HepG2 (cell line): Measurements from ENCODE around the gene ELF1. TPM values are rescaled to one million over a fixed set of nuclear protein-coding genes. Genes with fewer than 3 reads are reported as not detected.
A peak's percentile ranks its signal among the peaks of the same experiment; 100 is the strongest.

Experiments used
- ATAC-seq: fragments of 200-7000 bp; cut with Tn5 transposase; 3 replicates; pipeline ENCODE4 v1.9.1; 2020; ENCODE audit warnings: mild to moderate bottlenecking, moderate library complexity
- BruUV-seq: library from RNA; stranded (reverse); fragments of 400-500 nt; replicated peaks from 2 replicates; lab custom pipeline; 2021; lab: Mats Ljungman, UMichigan
- CTCF ChIA-PET: fragments of 300-600 bp; formaldehyde crosslinking; extraction: SDS; loops from one replicate; lab custom pipeline; 2021; ENCODE audit warnings: low total read pairs, inconsistent platforms, low intra/inter-chr PET ratio; lab: Yijun Ruan, JAX
- POLR2A ChIA-PET: fragments of 350-600 bp; sonication (Branson Sonifier 250); formaldehyde crosslinking; loops from one replicate; lab custom pipeline; 2020; ENCODE audit warnings: antibody characterized with exemption, inconsistent platforms; lab: Yijun Ruan, JAX
- DNase-seq: peaks from one replicate; pipeline ENCODE4 v3.0.0-alpha.2; 2015; ENCODE audit warnings: low spot score
- FAIRE-seq: peaks from 3 replicates; lab custom pipeline; 2011; peaks lifted over from hg19 to GRCh38; lab: Jason Lieb, UNC
- H2AFZ ChIP-seq: one replicate; pipeline ENCODE4 v1.6.1; 2011; ENCODE audit warnings: low read length, inconsistent platforms
- H3K27ac ChIP-seq: fragments of 300-600 bp; 3 replicates; pipeline ENCODE4 v1.8.0; 2011; ENCODE audit warnings: mixed run types, mild to moderate bottlenecking, mixed read lengths, low read length, inconsistent platforms; ENCODE audit not compliant: insufficient read depth; ENCODE audit errors: extremely low read length
- H3K27me3 ChIP-seq, 2 experiments: fragments of 200-600 bp in 1 of 2; 2 replicates in 1 of 2; 3 replicates in 1 of 2; pipeline versions ENCODE4 v1.6.0 to v1.8.0; 2011; ENCODE audit warnings: low read length in 2 of 2, mild to moderate bottlenecking in 2 of 2, moderate library complexity in 2 of 2, inconsistent platforms in 1 of 2; ENCODE audit not compliant: insufficient read depth in 2 of 2, control insufficient read depth in 1 of 2
- H3K36me3 ChIP-seq, 2 experiments: fragments of 200-600 bp in 1 of 2; replicated peaks in 1 of 2; 2 replicates in 1 of 2; 3 replicates in 1 of 2; pipeline versions ENCODE4 v1.5.1 to v1.8.0; 2011; ENCODE audit warnings: low read length in 2 of 2, inconsistent platforms in 1 of 2; ENCODE audit not compliant: insufficient read depth in 2 of 2, control insufficient read depth in 1 of 2
- H3K4me1 ChIP-seq: 2 replicates; pipeline ENCODE4 v1.5.1; 2012; ENCODE audit warnings: low read length, inconsistent platforms; ENCODE audit not compliant: insufficient read depth
- H3K4me2 ChIP-seq: 2 replicates; pipeline ENCODE4 v1.6.0; 2011; ENCODE audit warnings: low read depth, low read length, inconsistent platforms
- H3K4me3 ChIP-seq, 3 experiments: fragments of 200-600 bp in 1 of 3; sonication (generic), shearing (Covaris generic) in 1 of 3; replicated peaks in 1 of 3; 2 replicates each; pipeline ENCODE4 v1.5.1; 2011 to 2016; ENCODE audit warnings: low read length in 3 of 3, inconsistent platforms in 2 of 3, low read depth in 2 of 3, mild to moderate bottlenecking in 2 of 3, control low read depth in 1 of 3, mixed read lengths in 1 of 3; ENCODE audit not compliant: insufficient read depth in 1 of 3
- H3K79me2 ChIP-seq: one replicate; pipeline ENCODE4 v1.6.1; 2011; ENCODE audit warnings: low read length, inconsistent platforms; ENCODE audit not compliant: insufficient read depth
- H3K9ac ChIP-seq: 2 replicates; pipeline ENCODE4 v1.6.0; 2011; ENCODE audit warnings: mild to moderate bottlenecking, low read depth, low read length, inconsistent platforms; ENCODE audit not compliant: insufficient read depth
- H3K9me3 ChIP-seq: 2 replicates; pipeline ENCODE4 v1.5.1; 2012; ENCODE audit warnings: mild to moderate bottlenecking, low read length
- H4K20me1 ChIP-seq: 2 replicates; pipeline ENCODE4 v1.6.0; 2011; ENCODE audit warnings: inconsistent platforms, mild to moderate bottlenecking, low read length, moderate library complexity; ENCODE audit not compliant: insufficient read depth
- AHR ChIP-seq: IDR thresholded peaks from 2 replicates; pipeline ENCODE4 v1.6.1; 2018; ENCODE audit warnings: missing genetic modification reagents, missing compliant biosample characterization
- EP300 ChIP-seq, 3 experiments: sonication (generic) in 1 of 3; formaldehyde crosslinking in 1 of 3; IDR thresholded peaks; 2 replicates each; pipeline versions ENCODE4 v1.5.1 to v1.6.1; 2011 to 2020; ENCODE audit warnings: low read depth in 2 of 3, low read length in 2 of 3, borderline replicate concordance in 1 of 3, improper control_type of control experiment in 1 of 3, mild to moderate bottlenecking in 1 of 3, missing genetic modification reagents in 1 of 3, moderate library complexity in 1 of 3
- ETS1 ChIP-seq: sonication (generic); formaldehyde crosslinking; IDR thresholded peaks from 2 replicates; pipeline ENCODE4 v1.4.0; 2020; ENCODE audit warnings: missing genetic modification reagents
- HES4 ChIP-seq: sonication (generic); formaldehyde crosslinking; IDR thresholded peaks from 2 replicates; pipeline ENCODE4 v1.9.0; 2021; ENCODE audit warnings: mild to moderate bottlenecking, missing genetic modification reagents, borderline replicate concordance
- MLLT10 ChIP-seq: sonication (generic); formaldehyde crosslinking; IDR thresholded peaks from 2 replicates; pipeline ENCODE4 v1.4.0; 2020; ENCODE audit warnings: missing genetic modification reagents
- SP1 ChIP-seq, 2 experiments: fragments of 450-650 bp in 1 of 2; sonication (generic) in 1 of 2; formaldehyde crosslinking in 1 of 2; IDR thresholded peaks; 2 replicates each; pipeline versions ENCODE4 v1.4.0 to v1.6.1; 2016 to 2020; ENCODE audit warnings: missing genetic modification reagents in 1 of 2
- TBL1XR1 ChIP-seq: fragments of 150-350 bp; IDR thresholded peaks from 2 replicates; pipeline ENCODE4 v1.6.1; 2014; ENCODE audit warnings: borderline replicate concordance, low read length; ENCODE audit not compliant: partially characterized antibody
- TMF1 ChIP-seq: sonication (generic); formaldehyde crosslinking; IDR thresholded peaks from 2 replicates; pipeline ENCODE4 v1.8.1; 2022; ENCODE audit warnings: low read depth, missing genetic modification reagents
- ZBTB20 ChIP-seq: sonication (generic); formaldehyde crosslinking; IDR thresholded peaks from 2 replicates; pipeline ENCODE4 v1.8.1; 2023; ENCODE audit warnings: missing genetic modification reagents, low read depth, mild to moderate bottlenecking, borderline replicate concordance
- ZBTB34 ChIP-seq: sonication (generic); formaldehyde crosslinking; IDR thresholded peaks from 2 replicates; pipeline ENCODE4 v1.8.0; 2022; ENCODE audit warnings: mild to moderate bottlenecking, missing genetic modification reagents
- ZNF205 ChIP-seq: IDR thresholded peaks from 2 replicates; pipeline ENCODE4 v1.6.1; 2018; ENCODE audit warnings: missing biosample characterization, missing genetic modification reagents
- ZNF317 ChIP-seq: sonication (generic); formaldehyde crosslinking; IDR thresholded peaks from 2 replicates; pipeline ENCODE4 v1.5.0; 2020; ENCODE audit warnings: mild to moderate bottlenecking, missing genetic modification reagents
- ZNF432 ChIP-seq: sonication (generic); formaldehyde crosslinking; IDR thresholded peaks from 2 replicates; pipeline ENCODE4 v1.5.0; 2020; ENCODE audit warnings: missing genetic modification reagents, mild to moderate bottlenecking, borderline replicate concordance
- ZSCAN12 ChIP-seq: sonication (generic); formaldehyde crosslinking; IDR thresholded peaks from 2 replicates; pipeline ENCODE4 v1.9.0; 2021; ENCODE audit warnings: mild to moderate bottlenecking, missing genetic modification reagents
- WGBS: methylation state at CpG from one replicate; pipeline ENCODE4 v1.1.6; 2017; ENCODE audit warnings: low lambda C conversion rate; 5-methylcytosine and 5-hydroxymethylcytosine counted together
- in situ Hi-C: cut with HindIII; loops from 2 replicates; pipeline ENCODE4 v1.10.0; 2017; ENCODE audit warnings: low pct_unique_long_range_greater_than_20kb; ENCODE audit not compliant: extremely low pct_ligation_motif_present
- intact Hi-C: fragments of 100-400 bp; cut with micrococcal nuclease; formaldehyde crosslinking; loops from one replicate; pipeline ENCODE4 v1.10.0; 2022; ENCODE audit not compliant: unreplicated experiment
- polyA plus RNA-seq, 8 experiments: library from polyadenylated mRNA; depleted of rRNA in 3 of 8; stranded (reverse) in 7 of 8; unstranded in 1 of 8; fragments of >200 nt; fragmentation: Illumina TruSeq in 4 of 8; extraction: Trizol in 4 of 8; gene quantifications; 2 replicates each; pipeline versions ENCODE4 v1.2.1 to v1.2.3, GENCODE V29; 2011 to 2016; ENCODE audit warnings: low read depth in 4 of 8, missing spikeins in 1 of 8, mixed read lengths in 1 of 8; ENCODE audit not compliant: insufficient read depth in 1 of 8
- total RNA-seq, 5 experiments: library from RNA; depleted of rRNA; stranded (reverse); fragments of >200 nt; fragmentation: Illumina TruSeq; extraction: Trizol; gene quantifications; 2 replicates each; pipeline ENCODE4 v1.2.3, GENCODE V29; 2016; ENCODE audit warnings: low read depth in 1 of 5
- TF ChIP-seq, protein P1 (sequence below): sonication (generic); formaldehyde crosslinking; IDR thresholded peaks from 2 replicates; pipeline ENCODE4 v1.4.0; 2020; ENCODE audit warnings: missing genetic modification reagents, low read depth, mild to moderate bottlenecking, borderline replicate concordance
- TF ChIP-seq, protein P2 (sequence below): IDR thresholded peaks from 2 replicates; pipeline ENCODE4 v1.6.1; 2016; ENCODE audit warnings: low read depth, borderline replicate concordance

ELF1 gene
- total and polyA plus RNA-seq, 2 of the 13 experiments (the other 11 are each of a cell fraction or from before 2014, with no cell fraction given): 24.6 to 71.5 TPM

DNA sequence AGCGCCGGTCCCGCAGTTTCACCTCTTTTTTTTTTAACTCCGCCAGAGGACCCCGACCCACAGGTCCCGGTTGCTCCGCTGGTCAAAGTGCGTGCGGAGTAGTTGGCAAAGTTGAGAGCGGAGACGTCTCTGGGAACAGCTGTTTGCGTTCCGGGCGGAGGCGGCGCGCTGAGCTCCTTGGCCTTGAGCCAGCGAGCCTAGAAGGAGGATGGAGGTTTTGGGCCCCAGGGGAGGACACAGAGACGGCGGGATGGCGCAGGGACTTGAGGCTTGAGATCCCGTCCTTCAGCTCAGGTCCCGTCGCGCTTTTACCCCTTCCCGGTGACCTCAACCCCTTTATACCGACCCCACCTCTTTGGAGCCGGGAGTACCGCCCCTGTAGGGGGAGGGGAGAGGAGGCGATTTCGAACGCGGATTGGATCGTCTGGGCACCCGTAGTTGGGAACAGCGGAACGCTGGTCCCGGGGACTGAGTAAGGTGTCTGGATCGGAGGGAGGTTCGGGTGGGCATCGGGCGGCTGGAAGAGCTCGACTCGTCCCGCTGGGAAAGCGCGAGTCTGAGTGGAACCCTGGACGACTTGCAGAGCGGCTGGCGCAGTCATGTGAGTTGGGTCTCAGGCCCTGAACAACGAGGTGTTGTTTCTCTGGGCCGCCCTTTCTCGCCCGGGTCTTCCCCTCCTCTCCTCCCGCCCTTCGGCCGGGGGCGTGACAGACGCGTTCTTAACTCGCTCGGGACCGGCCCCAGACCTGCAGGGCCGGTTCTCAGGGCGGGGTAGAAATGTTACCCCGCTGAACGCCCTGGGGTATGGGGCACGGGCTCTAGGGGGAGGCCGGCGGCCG, 42.2 kb upstream of the ELF1 start, which contains the start of gene WBP4:
TSS of gene WBP4 (plus strand) at position 435 of the 839 bp plus-strand sequence. CDS start at position 600, 165 bp downstream.
- H3K36me3 ChIP-seq: peaks cover 0 to 10% of the 10 kb centered on the region in 2 experiments
- intact Hi-C loops (loop anchor here (1.0 to 5.0 kb wide), 5 partner anchors 56 to 274 kb away; partner anchors contain the start of genes KBTBD6, NAA16 and SLC25A15), in situ Hi-C loops (loop anchor here (10.0 kb wide), 1 partner anchor 134 kb away; the partner anchor contains the start of gene KBTBD7)
- H3K4me2 ChIP-seq: peak within 1 kb of the TSS; percentile 86
- H3K9ac ChIP-seq: peak within 1 kb of the TSS; percentile 93
- no peak within 1 kb of the TSS for H2AFZ ChIP-seq
- DNase-seq (peak; percentile 89), ATAC-seq (peak; percentile 82), FAIRE-seq (peak; percentile 44)
- peaks cover 25% of the 10 kb centered on the region for H4K20me1 ChIP-seq
- ChIA-PET CTCF (no interaction called here), POLR2A (interaction anchor here (0.6 to 2.7 kb wide), 17 partner anchors 12 to 589 kb away, joined by 3 to 35 read pairs (median 7); partner anchors contain the start of genes ELF1, KBTBD7 and SLC25A15)
- peaks cover 75% of the 10 kb centered on the region for H3K79me2 ChIP-seq
- H3K27ac ChIP-seq: peak within 1 kb of the TSS; percentile 98
- peaks cover 52% of the 10 kb centered on the region for H3K4me1 ChIP-seq
- H3K27me3 ChIP-seq: no peaks in the 10 kb centered on the region; a peak in 1 of 5 replicates
- BruUV-seq: no TSS peak
- H3K9me3 ChIP-seq: no peaks in the 10 kb centered on the region
- peak within 1 kb of the TSS; percentile 84 to 96 (median 90) for H3K4me3 ChIP-seq
- WGBS: under 1% methylated on average over 23 of the region's 71 CpGs
- TF ChIP-seq EP300 (IDR thresholded peaks at IDR 0.05; ENCODE audit: low read depth in 2 of 2, low read length in 2 of 2): peak; percentile 64 to 76
- peak; percentile 39; the same call in 1 of the 2 replicates for TF ChIP-seq EP300 (CRISPR knock-in tag; IDR thresholded peaks at IDR 0.05; ENCODE audit: borderline replicate concordance)
- peak; percentile 28; the same call in 1 of the 2 replicates for TF ChIP-seq AHR (CRISPR knock-in tag)
- TF ChIP-seq ZSCAN12 (CRISPR knock-in tag): no peak
- TF ChIP-seq ZNF205: peak; percentile 23; the same call in 1 of the 2 replicates
- TF ChIP-seq ZBTB34: no peak; the same call in none of the 2 replicates
- no peak for TF ChIP-seq ETS1 (CRISPR knock-in tag)
- TF ChIP-seq TMF1 (CRISPR knock-in tag): no peak
- TF ChIP-seq ZNF432 (CRISPR knock-in tag): no peak
- TF ChIP-seq, protein P1, sequence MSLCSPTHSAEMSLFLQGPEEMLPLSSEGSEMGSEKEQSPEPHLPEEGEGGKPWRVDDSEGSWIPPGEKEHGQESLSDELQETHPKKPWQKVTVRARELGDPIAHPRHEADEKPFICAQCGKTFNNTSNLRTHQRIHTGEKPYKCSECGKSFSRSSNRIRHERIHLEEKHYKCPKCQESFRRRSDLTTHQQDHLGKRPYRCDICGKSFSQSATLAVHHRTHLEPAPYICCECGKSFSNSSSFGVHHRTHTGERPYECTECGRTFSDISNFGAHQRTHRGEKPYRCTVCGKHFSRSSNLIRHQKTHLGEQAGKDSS (CRISPR knock-in tag): peak; percentile 78
- TF ChIP-seq TBL1XR1: peak; percentile 16
- TF ChIP-seq, protein P2, sequence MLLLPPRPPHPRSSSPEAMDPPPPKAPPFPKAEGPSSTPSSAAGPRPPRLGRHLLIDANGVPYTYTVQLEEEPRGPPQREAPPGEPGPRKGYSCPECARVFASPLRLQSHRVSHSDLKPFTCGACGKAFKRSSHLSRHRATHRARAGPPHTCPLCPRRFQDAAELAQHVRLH (CRISPR knock-in tag): peak; percentile 48; the same call in 1 of the 2 replicates
- TF ChIP-seq ZBTB20 (CRISPR knock-in tag): no peak
- no peak for TF ChIP-seq SP1 (IDR thresholded peaks at IDR 0.05)
- peak; percentile 89 for TF ChIP-seq SP1 (CRISPR knock-in tag; IDR thresholded peaks at IDR 0.05)
- TF ChIP-seq HES4 (CRISPR knock-in tag): 0 out of 2 replicates have a peak, but pooled peaks have one; percentile 61
- TF ChIP-seq ZNF317 (CRISPR knock-in tag): no peak
- no peak for TF ChIP-seq MLLT10
